Tibial nerve (tissue), 4 donors: Measurements from ENCODE around the gene MTFP1. TPM values are rescaled to one million over a fixed set of nuclear protein-coding genes. Genes with fewer than 3 reads are reported as not detected.

Experiments
- DNase-seq, 2 donors: peaks; one replicate each; pipeline ENCODE4 v3.0.0-alpha.2; 2019; ENCODE audit warnings: low spot score in 2 of 2
- H3K27ac ChIP-seq, 4 donors: fragments of 200-600 bp; sonication (generic) in 3 of 4; one replicate each; pipeline ENCODE4 v1.5.1; 2017 to 2019; ENCODE audit warnings: mild to moderate bottlenecking in 1 of 4
- H3K27me3 ChIP-seq, 2 donors: fragments of 200-600 bp; sonication (generic) in 1 of 2; one replicate each; pipeline versions ENCODE4 v1.5.1 to v1.6.0; 2017 to 2019
- H3K36me3 ChIP-seq, 3 donors: fragments of 200-600 bp; sonication (generic); one replicate each; pipeline ENCODE4 v1.5.1; 2018 to 2019
- H3K4me1 ChIP-seq, 4 donors: fragments of 200-600 bp; sonication (generic) in 3 of 4; one replicate each; pipeline ENCODE4 v1.5.1; 2017 to 2019
- H3K4me3 ChIP-seq, 4 donors: fragments of 200-600 bp; sonication (generic) in 3 of 4; one replicate each; pipeline ENCODE4 v1.5.1; 2017 to 2019; ENCODE audit warnings: mild to moderate bottlenecking in 1 of 4, moderate library complexity in 1 of 4
- H3K9me3 ChIP-seq, 4 donors: fragments of 200-600 bp; sonication (generic) in 3 of 4; one replicate each; pipeline ENCODE4 v1.5.1; 2017 to 2019
- EP300 ChIP-seq, 2 donors: sonication (generic); formaldehyde crosslinking; IDR thresholded peaks; one replicate each; pipeline ENCODE4 v1.6.1; 2017; ENCODE audit warnings: antibody characterized with exemption in 2 of 2, mild to moderate bottlenecking in 1 of 2
- POLR2A ChIP-seq, 2 donors: fragments of 450-650 bp; IDR thresholded peaks; one replicate each; pipeline ENCODE4 v1.6.1; 2017; ENCODE audit warnings: antibody characterized with exemption in 2 of 2, mild to moderate bottlenecking in 2 of 2, moderate library complexity in 2 of 2
- WGBS, 2 donors: methylation state at CpG; one replicate each; pipeline ENCODE4 v1.1.5; 2018; 5-methylcytosine and 5-hydroxymethylcytosine counted together
- total RNA-seq, 4 donors: library from RNA; depleted of rRNA; stranded (reverse); fragments of >200 nt; gene quantifications; one replicate each; pipeline ENCODE4 v1.1.0, GENCODE V29; 2016
- TF ChIP-seq, protein P1 (sequence below), 5 experiments: fragments of 200-600 bp in 3 of 5; fragments of 450-650 bp in 2 of 5; sonication (generic) in 3 of 5; IDR thresholded peaks; one replicate each; pipeline ENCODE4 v1.5.1; 2016 to 2019; ENCODE audit warnings: antibody characterized with exemption in 5 of 5, mild to moderate bottlenecking in 3 of 5, moderate library complexity in 2 of 5

The MTFP1 gene
- total RNA-seq, 4 donors from 2014 or later = 2.2 to 12.7 (median 7.3) TPM

DNA sequence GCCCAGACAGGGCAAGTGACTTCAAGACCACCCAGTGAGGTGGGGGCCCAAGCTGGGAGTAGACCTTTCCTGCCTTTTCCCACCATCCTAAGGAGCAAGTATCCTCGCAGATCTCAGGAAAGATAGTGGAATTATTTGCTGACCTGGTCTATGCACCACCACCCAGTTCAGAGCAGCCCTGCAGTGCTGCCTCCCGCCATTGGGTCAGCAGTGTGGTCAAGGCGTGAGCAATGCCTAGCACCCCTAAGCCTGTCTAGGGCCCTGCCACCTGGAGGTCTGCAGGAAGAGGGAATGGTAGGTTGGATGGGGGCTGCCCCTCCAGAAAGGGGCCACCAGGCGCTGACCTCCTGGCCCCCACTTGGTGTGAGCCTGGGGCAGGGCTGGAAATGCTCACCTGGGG lies 6.5 kb downstream of the MTFP1 start:
- Histone ChIP-seq H3K9me3 (no peaks in the 10 kb centered on the region), H3K27me3 (no peaks in the 10 kb centered on the region), H3K4me3 (no peak overlapping the region), H3K36me3 (no peaks in the 10 kb centered on the region), H3K4me1 (no peaks in the 10 kb centered on the region), H3K27ac (no peak overlapping the region)
- WGBS, 2 donors = 87 to 91% methylated on average over 3 to 4 of the region's 4 CpGs
- TF ChIP-seq EP300 (IDR thresholded peaks at IDR 0.05) = no peak
- no peak for TF ChIP-seq POLR2A (IDR thresholded peaks at IDR 0.05)
- TF ChIP-seq, protein P1, sequence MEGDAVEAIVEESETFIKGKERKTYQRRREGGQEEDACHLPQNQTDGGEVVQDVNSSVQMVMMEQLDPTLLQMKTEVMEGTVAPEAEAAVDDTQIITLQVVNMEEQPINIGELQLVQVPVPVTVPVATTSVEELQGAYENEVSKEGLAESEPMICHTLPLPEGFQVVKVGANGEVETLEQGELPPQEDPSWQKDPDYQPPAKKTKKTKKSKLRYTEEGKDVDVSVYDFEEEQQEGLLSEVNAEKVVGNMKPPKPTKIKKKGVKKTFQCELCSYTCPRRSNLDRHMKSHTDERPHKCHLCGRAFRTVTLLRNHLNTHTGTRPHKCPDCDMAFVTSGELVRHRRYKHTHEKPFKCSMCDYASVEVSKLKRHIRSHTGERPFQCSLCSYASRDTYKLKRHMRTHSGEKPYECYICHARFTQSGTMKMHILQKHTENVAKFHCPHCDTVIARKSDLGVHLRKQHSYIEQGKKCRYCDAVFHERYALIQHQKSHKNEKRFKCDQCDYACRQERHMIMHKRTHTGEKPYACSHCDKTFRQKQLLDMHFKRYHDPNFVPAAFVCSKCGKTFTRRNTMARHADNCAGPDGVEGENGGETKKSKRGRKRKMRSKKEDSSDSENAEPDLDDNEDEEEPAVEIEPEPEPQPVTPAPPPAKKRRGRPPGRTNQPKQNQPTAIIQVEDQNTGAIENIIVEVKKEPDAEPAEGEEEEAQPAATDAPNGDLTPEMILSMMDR (IDR thresholded peaks at IDR 0.05) = no peak
- DNase-seq = no peak

- TF ChIP-seq EP300 (IDR thresholded peaks at IDR 0.05) (no peak), POLR2A (IDR thresholded peaks at IDR 0.05) (no peak)
- TF ChIP-seq, protein P1 (IDR thresholded peaks at IDR 0.05) = no peak
- no peaks in the 10 kb centered on the region for H3K9me3 ChIP-seq
- 70 to 73% methylated on average over 2 of the region's 2 CpGs for WGBS, 2 donors
These were observed 7.0 kb downstream of the MTFP1 start for GRCh38 chr22:30432520-30432919.

GRCh38 chr22:30433227-30433626 lies 7.7 kb downstream of the MTFP1 start:
- Histone ChIP-seq H3K4me1 (no peaks in the 10 kb centered on the region), H3K4me3 (no peak overlapping the region), H3K9me3 (no peaks in the 10 kb centered on the region), H3K27me3 (no peaks in the 10 kb centered on the region), H3K36me3 (no peaks in the 10 kb centered on the region), H3K27ac (no peak overlapping the region)
- 82 to 100% methylated on average over 1 to 3 of the region's 3 CpGs for WGBS, 2 donors
- DNase-seq = no peak
- TF ChIP-seq, protein P1 (IDR thresholded peaks at IDR 0.05) = no peak
- TF ChIP-seq EP300 (IDR thresholded peaks at IDR 0.05) = no peak
- TF ChIP-seq POLR2A (IDR thresholded peaks at IDR 0.05) = no peak

More at GRCh38 chr22:30432520-30432919, 7.0 kb downstream of the MTFP1 start:
- Histone ChIP-seq H3K36me3 (no peaks in the 10 kb centered on the region), H3K27ac (no peak overlapping the region), H3K27me3 (no peaks in the 10 kb centered on the region), H3K4me3 (no peak overlapping the region), H3K4me1 (no peaks in the 10 kb centered on the region)
- no peak for DNase-seq

- WGBS, 2 donors = 89 to 100% methylated on average over 1 of the region's 1 CpG
These were observed 8.2 kb downstream of the MTFP1 start for GRCh38 chr22:30433773-30434172.

DNA sequence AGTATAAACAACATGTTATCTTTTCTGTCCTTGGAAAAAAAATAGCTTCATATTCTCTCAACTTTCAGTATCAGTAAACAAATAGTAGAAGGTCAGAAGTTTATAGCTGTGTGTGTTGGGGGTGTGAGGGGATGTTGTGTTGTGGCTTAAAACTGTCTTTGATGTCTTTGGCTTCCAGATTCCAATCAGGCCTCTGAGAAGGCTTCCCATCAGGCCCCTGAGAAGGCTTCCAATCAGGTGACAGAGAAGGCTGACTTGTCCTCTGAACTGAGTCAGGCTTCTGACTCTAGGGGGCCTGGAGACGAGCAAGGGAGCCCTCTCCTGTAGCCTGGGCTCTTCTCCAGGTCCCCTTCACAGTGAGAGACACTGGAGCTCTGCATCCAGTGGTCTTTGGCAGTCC lies 9.3 kb downstream of the MTFP1 start:
- Histone ChIP-seq H3K27ac (peak overlapping the region in 1 of 4 donors; percentile 50), H3K27me3 (peaks cover 0 to 2% of the 10 kb centered on the region in 2 donors), H3K4me1 (no peaks in the 10 kb centered on the region), H3K36me3 (no peaks in the 10 kb centered on the region), H3K4me3 (no peak overlapping the region), H3K9me3 (no peaks in the 10 kb centered on the region)
- no peak for DNase-seq
- TF ChIP-seq POLR2A (IDR thresholded peaks at IDR 0.05) = no peak
- TF ChIP-seq, protein P1 (IDR thresholded peaks at IDR 0.05) = no peak
- TF ChIP-seq EP300 (IDR thresholded peaks at IDR 0.05) = no peak
- 40 to 57% methylated on average over 1 of the region's 1 CpG for WGBS, 2 donors

More at GRCh38 chr22:30433773-30434172, 8.2 kb downstream of the MTFP1 start:
- TF ChIP-seq POLR2A (IDR thresholded peaks at IDR 0.05) (no peak), EP300 (IDR thresholded peaks at IDR 0.05) (no peak)
- TF ChIP-seq, protein P1 (IDR thresholded peaks at IDR 0.05) = no peak
- Histone ChIP-seq H3K4me3 (no peak overlapping the region), H3K27me3 (no peaks in the 10 kb centered on the region), H3K4me1 (no peaks in the 10 kb centered on the region), H3K36me3 (no peaks in the 10 kb centered on the region), H3K27ac (no peak overlapping the region), H3K9me3 (no peaks in the 10 kb centered on the region)
- no peak for DNase-seq
